ENCODE results near the gene BRD9. TPM values are rescaled to one million over a fixed set of nuclear protein-coding genes. Genes with fewer than 3 reads are reported as not detected.
"Not testable (repeated sequence)": the region's sequence is repeated elsewhere in the genome, so short reads cannot be mapped to it uniquely, and the experiment has no call there.

BRD9 gene
- total RNA-seq, 4 donors from 2014 or later = 19.6 to 29.9 (median 25.2) TPM

- H3K4me1 ChIP-seq; H3K4me3 ChIP-seq (replicated peaks in 1 of 3); H3K27ac ChIP-seq; DNase-seq; H3K27me3 ChIP-seq; H3K9me3 ChIP-seq; intact Hi-C loops (cut with DNase I); H3K36me3 ChIP-seq: not testable (repeated sequence)
- 97% methylated on average over 6 of the region's 14 CpGs; no CpG with 5 or more reads in 1 of the 2 donors for WGBS, 2 donors
These were observed 54.9 kb downstream of the BRD9 start for GRCh38 chr5:837621-838121.

GRCh38 chr5:835933-836612, 56.5 kb downstream of the BRD9 start:
- H3K27me3 ChIP-seq; intact Hi-C loops (cut with DNase I); H3K36me3 ChIP-seq; H3K27ac ChIP-seq; H3K4me1 ChIP-seq; H3K4me3 ChIP-seq (replicated peaks in 1 of 3); DNase-seq; H3K9me3 ChIP-seq: not testable (repeated sequence)
- WGBS, 2 donors = 75 to 76% methylated on average over 7 of the region's 7 CpGs

- H3K27ac ChIP-seq; H3K9me3 ChIP-seq; H3K4me3 ChIP-seq (replicated peaks in 1 of 3); H3K27me3 ChIP-seq; intact Hi-C loops (cut with DNase I); H3K36me3 ChIP-seq; H3K4me1 ChIP-seq; DNase-seq: not testable (repeated sequence)
- 79 to 82% methylated on average over 2 of the region's 2 CpGs for WGBS, 2 donors
These were observed 58.6 kb downstream of the BRD9 start for GRCh38 chr5:834013-834412.

- intact Hi-C loops (cut with DNase I); DNase-seq: not testable (repeated sequence)
- 89 to 97% methylated on average over 10 to 18 of the region's 19 CpGs for WGBS, 2 donors
These were observed 64.4 kb downstream of the BRD9 start for GRCh38 chr5:828194-828593.

GRCh38 chr5:825544-825943, 67.1 kb downstream of the BRD9 start:
- H3K4me1 ChIP-seq; H3K27ac ChIP-seq; H3K9me3 ChIP-seq; H3K4me3 ChIP-seq (replicated peaks in 1 of 3); H3K27me3 ChIP-seq; H3K36me3 ChIP-seq; intact Hi-C loops (cut with DNase I): not testable (repeated sequence)
- peak; percentile 34 to 62 for DNase-seq
- WGBS, 2 donors = 0 to 57% methylated on average over 1 of the region's 1 CpG

More at GRCh38 chr5:828194-828593, 64.4 kb downstream of the BRD9 start:
- not testable (repeated sequence) for H3K27ac ChIP-seq; H3K27me3 ChIP-seq; H3K36me3 ChIP-seq; H3K9me3 ChIP-seq; H3K4me3 ChIP-seq (replicated peaks in 1 of 3); H3K4me1 ChIP-seq

GRCh38 chr5:821504-821903, 71.1 kb downstream of the BRD9 start:
- 82 to 83% methylated on average over 8 of the region's 8 CpGs for WGBS, 2 donors
- H3K9me3 ChIP-seq = no peaks in the 10 kb centered on the region
- H3K4me1 ChIP-seq = no peaks in the 10 kb centered on the region
- DNase-seq = no peak
- intact Hi-C loops (cut with DNase I) = no loop called here
- H3K36me3 ChIP-seq = no peaks in the 10 kb centered on the region
- TF ChIP-seq CTCF (IDR thresholded peaks at IDR 0.05) (no peak), POLR2A (IDR thresholded peaks at IDR 0.05) (no peak)
- H3K27ac ChIP-seq = no peak overlapping the region
- no peak overlapping the region for H3K4me3 ChIP-seq (replicated peaks in 1 of 3)
- H3K27me3 ChIP-seq = no peaks in the 10 kb centered on the region

GRCh38 chr5:820245-820644, 72.4 kb downstream of the BRD9 start:
- DNase-seq = no peak
- H3K27ac ChIP-seq = no peak overlapping the region
- 73 to 82% methylated on average over 3 of the region's 3 CpGs for WGBS, 2 donors

More at GRCh38 chr5:820245-820644, 72.4 kb downstream of the BRD9 start:
- Histone ChIP-seq H3K9me3 (no peaks in the 10 kb centered on the region), H3K4me1 (no peaks in the 10 kb centered on the region), H3K27me3 (no peaks in the 10 kb centered on the region), H3K36me3 (no peaks in the 10 kb centered on the region), H3K4me3 (replicated peaks in 1 of 3) (no peak overlapping the region)
- intact Hi-C loops (cut with DNase I) = no loop called here
- TF ChIP-seq POLR2A (IDR thresholded peaks at IDR 0.05) (no peak), CTCF (IDR thresholded peaks at IDR 0.05) (no peak)

Data from thyroid gland (tissue), 4 donors.